SK-N-SH treated with all-trans-retinoic acid at 6 μM for 48 hours (cell line): ENCODE results near the gene WNT6.

Experiments
- ATAC-seq: fragments of 200-7000 bp; cut with Tn5 transposase; 3 replicates; pipeline ENCODE4 v1.9.1; 2020; ENCODE audit warnings: mild to moderate bottlenecking, moderate library complexity
- ARNTL ChIP-seq: fragments of 450-650 bp; formaldehyde crosslinking; IDR thresholded peaks from 2 replicates; pipeline ENCODE4 v1.5.0; 2020; ENCODE audit warnings: low read depth, mild to moderate bottlenecking, moderate library complexity, borderline replicate concordance
- BACH2 ChIP-seq: fragments of 250-450 bp; sonication (Bioruptor Pico); IDR thresholded peaks from 2 replicates; pipeline ENCODE4 v1.9.0; 2021; ENCODE audit warnings: mild to moderate bottlenecking, borderline replicate concordance
- CREB5 ChIP-seq: fragments of 250-450 bp; sonication (Bioruptor Pico); IDR thresholded peaks from 2 replicates; pipeline ENCODE4 v1.5.1; 2020; ENCODE audit warnings: low read depth, mild to moderate bottlenecking, moderate library complexity
- CSDC2 ChIP-seq: fragments of 250-450 bp; sonication (Bioruptor Pico); IDR thresholded peaks from 2 replicates; pipeline ENCODE4 v1.5.0; 2020; ENCODE audit warnings: mild to moderate bottlenecking, moderate library complexity
- ESRRG ChIP-seq: fragments of 250-450 bp; sonication (Bioruptor Pico); IDR thresholded peaks from 2 replicates; pipeline ENCODE4 v1.6.1; 2021; ENCODE audit warnings: mild to moderate bottlenecking
- GLIS3 ChIP-seq: fragments of 250-450 bp; sonication (Bioruptor Pico); IDR thresholded peaks from 2 replicates; pipeline ENCODE4 v1.5.0; 2020; ENCODE audit warnings: mild to moderate bottlenecking, moderate library complexity
- ISL1 ChIP-seq: fragments of 250-450 bp; sonication (Bioruptor Pico); IDR thresholded peaks from 2 replicates; pipeline ENCODE4 v2.1.2; 2022; ENCODE audit warnings: mild to moderate bottlenecking, moderate library complexity
- PATZ1 ChIP-seq: fragments of 250-450 bp; sonication (Bioruptor Pico); IDR thresholded peaks from 2 replicates; pipeline ENCODE4 v1.8.0; 2020; ENCODE audit warnings: mild to moderate bottlenecking, moderate library complexity, borderline replicate concordance
- PPARA ChIP-seq: fragments of 250-450 bp; sonication (Bioruptor Pico); IDR thresholded peaks from 2 replicates; pipeline ENCODE4 v1.5.0; 2020; ENCODE audit warnings: mild to moderate bottlenecking, borderline replicate concordance
- SNAI2 ChIP-seq: fragments of 250-450 bp; sonication (Bioruptor Pico); IDR thresholded peaks from 2 replicates; pipeline ENCODE4 v1.5.0; 2020; ENCODE audit warnings: mild to moderate bottlenecking, moderate library complexity
- TCF4 ChIP-seq: fragments of 250-450 bp; sonication (Bioruptor Pico); IDR thresholded peaks from 2 replicates; pipeline ENCODE4 v1.8.0; 2021; ENCODE audit warnings: mild to moderate bottlenecking, moderate library complexity, borderline replicate concordance
- TOX ChIP-seq: fragments of 250-450 bp; sonication (Bioruptor Pico); IDR thresholded peaks from 2 replicates; pipeline ENCODE4 v1.8.0; 2021; ENCODE audit warnings: mild to moderate bottlenecking, moderate library complexity, borderline replicate concordance
- TSHZ2 ChIP-seq: fragments of 250-450 bp; sonication (Bioruptor Pico); IDR thresholded peaks from 2 replicates; pipeline ENCODE4 v1.5.0; 2020; ENCODE audit warnings: mild to moderate bottlenecking, moderate library complexity
- ZC3H10 ChIP-seq: fragments of 250-450 bp; sonication (Bioruptor Pico); IDR thresholded peaks from 2 replicates; pipeline ENCODE4 v1.5.1; 2021; ENCODE audit warnings: mild to moderate bottlenecking, moderate library complexity
- ZFP3 ChIP-seq: fragments of 250-450 bp; sonication (Bioruptor Pico); IDR thresholded peaks from 2 replicates; pipeline ENCODE4 v1.5.0; 2020; ENCODE audit warnings: mild to moderate bottlenecking, moderate library complexity
- ZNF565 ChIP-seq: fragments of 450-650 bp; formaldehyde crosslinking; conservative IDR thresholded peaks from 2 replicates; pipeline ENCODE4 v1.5.0; 2020; ENCODE audit warnings: low read depth, mild to moderate bottlenecking, moderate library complexity
- ZNF70 ChIP-seq: fragments of 450-650 bp; formaldehyde crosslinking; IDR thresholded peaks from 2 replicates; pipeline ENCODE4 v1.5.0; 2020; ENCODE audit warnings: mild to moderate bottlenecking, moderate library complexity
- ZNF8 ChIP-seq: fragments of 450-650 bp; formaldehyde crosslinking; IDR thresholded peaks from 2 replicates; pipeline ENCODE4 v1.5.0; 2020; ENCODE audit warnings: mild to moderate bottlenecking, moderate library complexity
- TF ChIP-seq, protein P1 (sequence below): fragments of 250-450 bp; sonication (Bioruptor Pico); IDR thresholded peaks from 2 replicates; pipeline ENCODE4 v1.5.1; 2021; ENCODE audit warnings: mild to moderate bottlenecking, moderate library complexity

The WNT6 gene

DNA sequence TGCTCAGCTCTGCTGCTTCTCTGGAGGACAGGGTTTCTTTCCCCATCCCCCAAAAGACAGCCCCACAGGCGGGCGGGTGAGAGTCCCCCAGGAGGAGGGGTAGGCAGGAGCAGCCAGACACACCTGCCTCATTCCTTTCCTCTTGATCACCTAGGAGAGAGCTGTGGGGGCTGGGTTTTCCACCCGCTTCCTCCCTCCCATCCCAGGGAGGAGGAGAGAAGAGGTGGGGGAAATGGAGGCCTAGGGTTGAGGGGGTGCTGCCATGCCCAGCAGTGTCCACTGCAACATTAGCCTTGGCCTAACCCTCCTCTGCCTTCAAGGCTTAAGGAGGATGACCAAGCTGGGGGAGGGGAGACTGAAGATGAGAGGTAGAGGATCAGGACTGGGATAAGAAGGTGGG is 35.7 kb downstream of the WNT6 start:
- no peak for ATAC-seq
- TF ChIP-seq GLIS3 (CRISPR knock-in tag) = no peak
- no peak for TF ChIP-seq BACH2
- TF ChIP-seq CSDC2 (CRISPR knock-in tag) = no peak
- TF ChIP-seq ZNF8 (CRISPR knock-in tag) = no peak
- TF ChIP-seq ESRRG (CRISPR knock-in tag) = no peak
- TF ChIP-seq PPARA (CRISPR knock-in tag) = no peak
- TF ChIP-seq PATZ1 = no peak
- no peak for TF ChIP-seq SNAI2 (CRISPR knock-in tag)
- no peak for TF ChIP-seq ZNF70 (CRISPR knock-in tag)
- no peak for TF ChIP-seq ZFP3 (CRISPR knock-in tag)
- no peak for TF ChIP-seq ARNTL
- TF ChIP-seq CREB5 (CRISPR knock-in tag) = no peak
- no peak for TF ChIP-seq TOX (CRISPR knock-in tag)
- TF ChIP-seq ZNF565 (CRISPR knock-in tag) = no peak
- TF ChIP-seq TSHZ2 (CRISPR knock-in tag) = no peak

DNA sequence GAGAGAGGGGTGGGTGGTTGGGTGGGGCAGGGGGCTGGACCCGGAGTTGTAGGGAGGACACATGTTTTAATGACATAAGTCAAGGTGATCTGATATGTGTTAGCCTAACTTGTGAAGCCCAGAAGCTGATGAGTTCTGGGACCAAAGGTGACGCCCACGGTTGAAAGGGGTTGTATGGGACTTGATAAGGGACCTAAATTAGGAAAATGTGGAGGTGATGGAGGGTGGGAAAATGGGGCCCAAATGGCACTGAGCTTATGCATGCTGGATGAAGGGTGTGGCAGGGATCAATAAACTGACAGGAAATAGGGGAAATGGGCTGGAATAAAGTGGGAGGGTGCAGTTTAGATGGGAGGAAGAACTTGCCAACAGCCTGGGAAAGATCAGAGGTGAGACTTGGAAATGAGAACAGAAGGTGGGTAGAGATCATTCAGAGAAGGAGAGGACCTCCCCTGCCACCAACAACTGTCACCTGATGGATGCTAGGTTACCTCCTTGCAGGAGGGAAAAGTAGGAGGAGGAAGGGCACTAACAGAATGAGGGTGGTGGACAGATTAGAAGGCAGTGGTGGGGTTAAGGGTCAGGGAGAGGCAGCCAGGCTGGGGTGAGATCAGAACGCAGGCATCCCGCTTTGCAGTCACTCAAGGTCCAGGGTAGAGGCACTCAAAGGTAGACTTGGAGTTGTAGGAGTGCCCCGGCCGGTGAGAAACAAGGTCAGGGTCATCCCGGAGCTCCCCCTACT is 36.3 kb downstream of the WNT6 start:
- no peak for ATAC-seq
- no peak for TF ChIP-seq CREB5 (CRISPR knock-in tag)
- no peak for TF ChIP-seq ZNF8 (CRISPR knock-in tag)
- no peak for TF ChIP-seq ZC3H10 (CRISPR knock-in tag)
- no peak for TF ChIP-seq ESRRG (CRISPR knock-in tag)
- TF ChIP-seq TCF4 (CRISPR knock-in tag) = no peak
- no peak for TF ChIP-seq PATZ1
- no peak for TF ChIP-seq ISL1 (CRISPR knock-in tag)
- no peak for TF ChIP-seq GLIS3 (CRISPR knock-in tag)
- no peak for TF ChIP-seq ZNF565 (CRISPR knock-in tag)
- TF ChIP-seq, protein P1, sequence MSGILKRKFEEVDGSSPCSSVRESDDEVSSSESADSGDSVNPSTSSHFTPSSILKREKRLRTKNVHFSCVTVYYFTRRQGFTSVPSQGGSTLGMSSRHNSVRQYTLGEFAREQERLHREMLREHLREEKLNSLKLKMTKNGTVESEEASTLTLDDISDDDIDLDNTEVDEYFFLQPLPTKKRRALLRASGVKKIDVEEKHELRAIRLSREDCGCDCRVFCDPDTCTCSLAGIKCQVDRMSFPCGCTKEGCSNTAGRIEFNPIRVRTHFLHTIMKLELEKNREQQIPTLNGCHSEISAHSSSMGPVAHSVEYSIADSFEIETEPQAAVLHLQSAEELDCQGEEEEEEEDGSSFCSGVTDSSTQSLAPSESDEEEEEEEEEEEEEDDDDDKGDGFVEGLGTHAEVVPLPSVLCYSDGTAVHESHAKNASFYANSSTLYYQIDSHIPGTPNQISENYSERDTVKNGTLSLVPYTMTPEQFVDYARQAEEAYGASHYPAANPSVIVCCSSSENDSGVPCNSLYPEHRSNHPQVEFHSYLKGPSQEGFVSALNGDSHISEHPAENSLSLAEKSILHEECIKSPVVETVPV (CRISPR knock-in tag) = no peak
- no peak for TF ChIP-seq ZNF70 (CRISPR knock-in tag)
- no peak for TF ChIP-seq TSHZ2 (CRISPR knock-in tag)
- no peak for TF ChIP-seq BACH2
- TF ChIP-seq ARNTL = no peak
